HCT116 (cell line): ENCODE measurements around the gene PUM1.

Experiments used
- CTCF ChIP-seq, 3 experiments: fragments of 200-600 bp in 1 of 3; sonication (generic) in 1 of 3; IDR thresholded peaks in 2 of 3; conservative IDR thresholded peaks in 1 of 3; 2 replicates each; pipeline ENCODE4 v1.5.1; 2012 to 2017; ENCODE audit warnings: low read depth in 2 of 3, low read length in 2 of 3, antibody characterized with exemption in 1 of 3, borderline replicate concordance in 1 of 3, control low read depth in 1 of 3, mild to moderate bottlenecking in 1 of 3, mixed read lengths in 1 of 3, mixed run types in 1 of 3, moderate library complexity in 1 of 3; ENCODE audit not compliant: insufficient read depth in 1 of 3
- EGR1 ChIP-seq: IDR thresholded peaks from 2 replicates; pipeline ENCODE4 v1.6.1; 2012; ENCODE audit warnings: low read depth
- EZH2 ChIP-seq: fragments of 200-600 bp; sonication (generic); IDR thresholded peaks from 2 replicates; pipeline ENCODE4 v1.6.1; 2017; ENCODE audit warnings: antibody characterized with exemption, mixed run types
- POLR2A ChIP-seq: IDR thresholded peaks from 2 replicates; pipeline ENCODE4 v1.7.0; 2011; ENCODE audit warnings: borderline replicate concordance; ENCODE audit not compliant: insufficient read depth, insufficient read length; ENCODE audit errors: extremely low read depth
- REST ChIP-seq: IDR thresholded peaks from 2 replicates; pipeline ENCODE4 v1.6.1; 2012; ENCODE audit warnings: low read depth
- SIN3A ChIP-seq: IDR thresholded peaks from 2 replicates; pipeline ENCODE4 v1.6.1; 2012; ENCODE audit warnings: low read depth
- ZFX ChIP-seq: fragments of 450-650 bp; IDR thresholded peaks from 2 replicates; pipeline ENCODE4 v1.6.1; 2017

GRCh38 chr1:31003613-31004230, 61.8 kb downstream of the PUM1 start:
- no peak for TF ChIP-seq POLR2A
- TF ChIP-seq CTCF (IDR thresholded peaks at IDR 0.05 in 2 of 3, conservative IDR thresholded peaks at IDR 0.05 in 1 of 3; ENCODE audit: borderline replicate concordance in 1 of 3, insufficient read depth in 1 of 3, low read depth in 2 of 3, low read length in 2 of 3), result no peak
- TF ChIP-seq EZH2, result no peak
- TF ChIP-seq EGR1, result no peak
- TF ChIP-seq REST, result no peak
- no peak for TF ChIP-seq ZFX
- no peak for TF ChIP-seq SIN3A
